Epithelial cell of proximal tubule (primary cell): ENCODE results near the gene KATNAL1. TPM values are rescaled to one million over a fixed set of nuclear protein-coding genes. Genes with fewer than 3 reads are reported as not detected.

Source experiments
- DNase-seq: peaks from one replicate; pipeline ENCODE4 v3.0.0-alpha.2; 2011; ENCODE audit warnings: low read depth
- H3K4me3 ChIP-seq: 2 replicates; pipeline ENCODE4 v1.5.1; 2011; ENCODE audit warnings: low read depth, mild to moderate bottlenecking, low read length
- CTCF ChIP-seq: conservative IDR thresholded peaks from 2 replicates; pipeline ENCODE4 v1.5.1; 2012; ENCODE audit warnings: low read depth, mild to moderate bottlenecking, low read length
- total RNA-seq: library from RNA; depleted of rRNA; stranded (reverse); fragments of >200 nt; gene quantifications from 2 replicates; pipeline ENCODE4 v1.2.3, GENCODE V29; 2015

KATNAL1 gene
- total RNA-seq, 1 donor from 2014 or later: 14.5 TPM

DNA sequence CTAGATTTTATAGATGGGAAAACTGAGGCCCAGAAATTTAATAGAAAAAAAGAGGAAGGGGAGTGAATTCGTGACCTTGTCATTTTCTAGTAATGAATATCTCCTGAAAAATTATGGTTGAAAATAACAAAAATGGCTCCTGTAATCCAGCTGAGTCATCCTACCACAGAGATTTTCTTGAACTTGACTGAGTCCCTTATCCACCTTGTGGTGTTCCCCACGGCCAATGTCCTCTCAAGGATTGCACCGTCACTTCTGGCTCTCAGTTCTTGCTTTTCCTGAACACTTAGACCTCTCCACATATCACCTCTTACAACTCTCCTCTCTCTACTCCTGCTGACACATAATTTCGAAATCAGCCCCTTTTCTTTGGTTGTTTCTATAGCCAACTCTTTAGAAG lies 1.2 kb upstream of the KATNAL1 start:
- no peak for TF ChIP-seq CTCF
- no peak overlapping the region for H3K4me3 ChIP-seq
- DNase-seq: no peak

- DNase-seq: no peak
- H3K4me3 ChIP-seq: peak overlapping the region; percentile 84
- no peak for TF ChIP-seq CTCF
Observed at GRCh38 chr13:30307971-30308290, 580 bp upstream of the KATNAL1 start.

GRCh38 chr13:30306762-30307193 lies 573 bp downstream of the KATNAL1 start:
- DNase-seq: peak; percentile 38
- H3K4me3 ChIP-seq: peak overlapping the region; percentile 84
- no peak for TF ChIP-seq CTCF

DNA sequence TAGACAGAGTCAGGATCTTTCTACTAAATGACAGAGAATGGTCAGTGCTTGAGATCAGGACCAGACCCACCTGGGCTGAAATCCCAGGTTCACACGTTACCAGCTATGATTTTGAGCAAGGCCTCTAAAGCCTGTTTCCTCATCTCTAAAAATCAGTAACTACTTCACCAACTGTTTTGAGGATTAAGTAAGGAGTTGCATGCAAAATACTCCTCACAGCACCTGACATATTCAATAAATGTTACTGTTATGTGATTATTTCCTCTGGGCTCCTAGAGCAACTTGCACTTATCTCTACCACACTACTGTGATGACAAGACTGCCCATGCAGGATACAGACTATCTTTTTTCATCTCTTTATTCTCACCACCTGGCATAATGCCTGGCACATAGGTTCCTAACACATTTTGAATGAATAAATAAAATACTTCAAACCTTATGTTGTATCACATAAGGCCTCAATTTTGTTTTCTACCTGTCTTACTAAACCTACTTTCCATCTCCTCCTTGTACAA lies 1.8 kb downstream of the KATNAL1 start:
- no peak for TF ChIP-seq CTCF
- peak overlapping the region; percentile 84 for H3K4me3 ChIP-seq
- no peak for DNase-seq

DNA sequence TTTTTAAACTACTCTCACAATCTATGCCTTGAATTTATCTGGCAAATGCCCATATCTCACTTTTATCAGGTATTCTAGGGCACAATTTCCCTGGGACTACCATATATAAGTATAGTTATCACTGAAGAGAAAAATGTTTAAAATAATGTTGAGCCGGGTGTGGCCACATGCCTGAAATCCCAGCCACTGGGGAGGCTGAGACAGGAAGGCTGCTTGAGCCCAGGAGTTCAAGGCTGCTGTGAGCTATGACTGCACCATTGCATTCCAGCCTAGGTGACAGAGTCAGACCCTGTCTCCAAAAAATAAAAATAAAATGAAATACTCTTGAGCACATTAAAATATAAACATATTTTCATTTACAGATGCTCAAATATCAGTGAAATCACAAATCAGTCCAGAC lies 4.1 kb downstream of the KATNAL1 start:
- DNase-seq: no peak
- H3K4me3 ChIP-seq: no peak overlapping the region
- no peak for TF ChIP-seq CTCF

DNA sequence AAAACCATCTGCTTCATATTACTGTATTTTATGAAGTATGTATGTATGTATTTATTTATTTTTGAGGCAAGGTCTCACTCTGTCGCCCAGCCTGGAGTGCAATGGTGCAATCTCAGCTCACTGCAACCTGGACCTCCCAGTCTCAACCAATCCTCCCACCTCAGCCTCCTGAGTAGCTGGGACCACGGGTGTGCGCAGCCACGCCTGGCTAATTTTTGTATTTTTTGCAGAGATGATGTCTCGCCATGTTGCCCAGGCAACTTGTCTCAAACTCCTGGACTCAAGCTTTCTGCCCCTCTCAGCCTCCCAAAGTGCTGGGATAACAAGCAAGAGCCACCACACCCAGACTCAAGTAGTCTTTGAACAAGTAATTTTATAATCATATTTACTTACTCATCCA lies 5.5 kb downstream of the KATNAL1 start:
- no peak for TF ChIP-seq CTCF
- no peak overlapping the region for H3K4me3 ChIP-seq
- no peak for DNase-seq

- no peak for DNase-seq
Observed at GRCh38 chr13:30300596-30300995, 6.8 kb downstream of the KATNAL1 start.

More at GRCh38 chr13:30300596-30300995, 6.8 kb downstream of the KATNAL1 start:
- TF ChIP-seq CTCF: no peak
- no peak overlapping the region for H3K4me3 ChIP-seq
